Left kidney (tissue), 2 donors: Measurements from ENCODE around the gene APOL6. TPM values are rescaled to one million over a fixed set of nuclear protein-coding genes. Genes with fewer than 3 reads are reported as not detected.
"Not testable (repeated sequence)": the region's sequence is repeated elsewhere in the genome, so short reads cannot be mapped to it uniquely, and the experiment has no call there.

Experiments used
- DNase-seq: peaks from one replicate; pipeline ENCODE4 v3.0.0-alpha.2; 2013
- polyA plus RNA-seq: library from polyadenylated mRNA; unstranded; fragments of 120-200 nt; gene quantifications from one replicate; pipeline ENCODE4 v1.2.1, GENCODE V29; 2013; ENCODE audit not compliant: insufficient read length

APOL6 gene
- polyA plus RNA-seq, 1 donor, result 4.8 TPM

- DNase-seq, result no peak
Measured at GRCh38 chr22:35616043-35616442, 32.2 kb upstream of the APOL6 start.

- DNase-seq, result no peak
Measured at GRCh38 chr22:35617137-35617755, 31.0 kb upstream of the APOL6 start, which contains the start of gene MB. Gene MB (minus strand): TSS chr22:35617329. CDS start chr22:35617257, 72 bp downstream.

- no peak for DNase-seq
Measured at GRCh38 chr22:35618427-35619223, 29.6 kb upstream of the APOL6 start.

GRCh38 chr22:35619336-35620094, 28.7 kb upstream of the APOL6 start:
- DNase-seq, result no peak

- DNase-seq, result no peak
Measured at GRCh38 chr22:35620624-35621251, 27.5 kb upstream of the APOL6 start.

GRCh38 chr22:35621451-35621850, 26.8 kb upstream of the APOL6 start:
- DNase-seq, result no peak

- no peak for DNase-seq
Measured at GRCh38 chr22:35622191-35622913, 25.9 kb upstream of the APOL6 start.

GRCh38 chr22:35623885-35624284, 24.4 kb upstream of the APOL6 start:
- not testable (repeated sequence) for DNase-seq

- DNase-seq, result no peak
Measured at GRCh38 chr22:35624547-35624946, 23.7 kb upstream of the APOL6 start.

GRCh38 chr22:35625763-35626432, 22.3 kb upstream of the APOL6 start:
- DNase-seq, result no peak

GRCh38 chr22:35627267-35628041, 20.8 kb upstream of the APOL6 start:
- DNase-seq, result peak; percentile 82

- no peak for DNase-seq
Measured at GRCh38 chr22:35628732-35629131, 19.5 kb upstream of the APOL6 start.

GRCh38 chr22:35629406-35630216, 18.6 kb upstream of the APOL6 start:
- DNase-seq, result no peak

GRCh38 chr22:35630387-35630793, 17.9 kb upstream of the APOL6 start:
- DNase-seq, result no peak

- no peak for DNase-seq
Measured at GRCh38 chr22:35630891-35631290, 17.4 kb upstream of the APOL6 start.

GRCh38 chr22:35631597-35631996, 16.6 kb upstream of the APOL6 start:
- DNase-seq, result no peak

GRCh38 chr22:35632935-35633334, 15.3 kb upstream of the APOL6 start:
- no peak for DNase-seq

- DNase-seq, result no peak
Measured at GRCh38 chr22:35633520-35633919, 14.7 kb upstream of the APOL6 start.

GRCh38 chr22:35634015-35634414, 14.2 kb upstream of the APOL6 start:
- no peak for DNase-seq
